Astrocyte of the hippocampus (primary cell): Measurements from ENCODE around the gene VPS4A.

Experiments
- DNase-seq: peaks from one replicate; pipeline ENCODE4 v3.0.0; 2011; ENCODE audit warnings: low read depth, low spot score

Gene VPS4A

DNA sequence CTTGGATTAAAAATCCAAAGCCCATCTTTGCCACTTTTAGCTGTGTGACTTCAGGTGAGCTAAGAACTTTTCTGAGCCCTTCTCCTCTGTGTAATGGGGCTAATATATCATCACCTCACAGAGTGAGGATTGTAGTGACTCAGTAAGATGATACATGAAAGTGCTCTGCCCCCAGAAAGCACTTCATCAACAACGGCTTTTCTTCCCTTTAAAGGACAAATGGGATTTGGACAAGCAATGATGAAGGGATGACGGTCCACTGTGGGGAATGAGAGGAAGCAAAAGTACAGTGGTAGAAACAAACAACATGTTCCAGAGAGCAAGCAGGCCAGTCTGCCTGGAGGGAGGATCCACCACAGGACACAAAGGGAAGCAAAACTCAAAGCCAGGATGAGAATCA lies 54.8 kb downstream of the VPS4A start:
- DNase-seq = no peak

DNA sequence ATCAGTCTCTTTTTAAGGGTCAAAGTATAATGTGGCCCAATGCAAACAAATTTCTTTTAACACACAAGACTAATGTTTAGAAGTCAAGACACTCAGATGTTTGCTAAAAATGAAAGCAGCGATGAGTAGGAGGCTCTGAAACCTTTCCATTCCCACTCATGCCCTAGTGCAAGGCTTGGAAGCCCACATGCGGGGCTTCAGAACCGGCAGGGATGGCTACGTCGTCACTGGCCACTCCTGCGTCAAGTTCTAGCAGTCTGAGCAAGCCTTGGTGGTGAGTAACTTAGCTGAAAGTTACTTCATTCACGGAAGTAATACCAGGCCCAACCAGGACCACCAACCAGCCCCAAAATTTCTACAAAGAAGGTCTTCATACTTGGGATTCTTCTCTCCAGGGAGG lies 55.3 kb downstream of the VPS4A start:
- no peak for DNase-seq

DNA sequence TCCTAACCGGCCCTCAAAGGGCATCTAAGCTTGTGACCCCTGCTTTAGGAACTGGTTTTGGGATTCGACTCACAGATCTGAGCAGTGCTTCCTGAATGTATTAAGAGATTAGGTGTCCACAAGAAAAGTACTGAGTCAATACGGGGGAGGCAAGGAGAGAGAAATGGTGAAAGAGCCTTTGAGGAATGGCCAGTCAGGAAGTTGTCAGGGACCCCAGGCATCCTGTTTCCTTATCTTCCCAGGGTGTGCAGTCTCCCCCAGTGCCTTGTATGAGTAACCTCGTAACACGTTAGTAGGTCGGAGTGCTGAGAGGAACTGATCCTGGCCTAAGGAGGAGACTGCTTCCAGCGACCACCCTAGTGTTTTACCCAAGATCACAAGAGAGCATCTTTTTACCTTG lies 56.8 kb downstream of the VPS4A start:
- no peak for DNase-seq

DNA sequence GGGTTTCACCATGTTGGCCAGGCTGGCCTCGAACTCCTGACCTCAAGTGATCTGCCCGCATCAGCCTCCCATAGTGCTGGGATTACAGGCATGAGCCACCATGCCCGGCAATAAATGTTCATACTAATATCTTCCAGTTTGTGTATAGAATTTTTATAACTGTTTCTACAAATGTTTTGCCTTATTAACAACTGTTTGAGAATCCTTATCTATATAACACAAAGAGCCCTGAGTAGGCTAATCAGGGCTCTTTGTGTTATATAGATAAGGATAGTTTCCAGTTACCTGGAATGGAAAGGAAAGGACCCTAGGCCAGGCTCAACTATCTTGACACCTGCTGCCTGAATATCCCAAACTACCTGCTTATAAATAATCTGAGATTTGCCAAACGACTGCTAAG lies 57.7 kb downstream of the VPS4A start:
- DNase-seq = no peak

DNA sequence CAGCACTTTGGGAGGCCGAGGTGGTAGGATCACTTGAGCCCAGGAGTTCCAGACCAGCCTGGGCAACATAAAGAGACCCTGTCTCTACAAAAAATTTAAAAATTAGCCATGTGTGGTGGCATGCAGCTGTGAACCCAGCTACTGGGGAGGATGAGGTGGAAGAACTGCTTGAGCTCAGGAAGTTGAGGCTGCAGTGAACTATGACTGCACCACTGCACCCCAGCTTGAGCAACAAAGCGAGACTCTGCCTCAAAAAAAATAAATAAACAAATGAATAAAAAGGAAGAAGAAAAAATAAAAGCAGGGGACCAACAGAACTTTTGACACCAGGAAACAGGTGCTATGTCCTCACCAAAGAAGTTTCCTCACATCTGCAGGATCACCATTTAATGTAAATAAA lies 60.4 kb downstream of the VPS4A start:
- no peak for DNase-seq

DNA sequence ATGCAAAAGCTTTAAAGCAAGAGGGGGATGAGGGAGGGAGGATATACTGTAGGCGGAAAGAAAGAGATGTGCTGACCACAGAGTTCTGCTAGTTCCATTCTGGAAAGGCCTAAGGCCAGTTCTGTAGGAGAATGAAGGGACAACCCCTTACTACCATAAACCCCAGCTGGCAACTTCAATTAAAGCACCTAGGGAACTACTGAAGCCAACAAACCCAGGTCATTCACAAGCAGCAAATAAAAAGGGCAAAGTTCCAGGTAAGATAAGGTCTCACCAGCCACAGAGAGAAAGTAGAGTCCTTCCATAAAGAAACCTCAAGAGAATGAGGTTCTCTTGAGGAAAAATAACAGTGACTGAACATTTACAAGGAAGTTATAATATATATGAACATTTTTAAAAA lies 61.9 kb downstream of the VPS4A start:
- no peak for DNase-seq
